Endothelial cell of umbilical vein (primary cell): ENCODE measurements around the gene CCL4. TPM values are rescaled to one million over a fixed set of nuclear protein-coding genes. Genes with fewer than 3 reads are reported as not detected.

Experiments used
- BruUV-seq: library from RNA; stranded (reverse); fragments of 400-500 nt; replicated peaks from 2 replicates; lab custom pipeline; 2021; lab: Mats Ljungman, UMichigan
- CTCF ChIA-PET: fragments of 300-600, 350-600 bp; sonication (Branson Sonifier 250); formaldehyde crosslinking; loops from one replicate; lab custom pipeline; 2021; ENCODE audit warnings: antibody characterized with exemption, inconsistent platforms; lab: Charles Lee
- POLR2A ChIA-PET: fragments of 300-600, 350-600 bp; sonication (Branson Sonifier 250); formaldehyde crosslinking; loops from one replicate; lab custom pipeline; 2021; ENCODE audit warnings: antibody characterized with exemption, inconsistent platforms; lab: Charles Lee
- DNase-seq: peaks from one replicate; pipeline ENCODE4 v3.0.0-alpha.2; 2011; ENCODE audit warnings: low read depth, low spot score
- FAIRE-seq: peaks from 2 replicates; lab custom pipeline; 2011; peaks lifted over from hg19 to GRCh38; lab: Jason Lieb, UNC
- H2AFZ ChIP-seq: 2 replicates; pipeline ENCODE4 v1.6.0; 2012; ENCODE audit warnings: low read depth, low read length, control low read depth, inconsistent platforms
- H3K27ac ChIP-seq: 2 replicates; pipeline ENCODE4 v1.5.1; 2011; ENCODE audit warnings: low read depth, mild to moderate bottlenecking, control low read depth, low read length, moderate library complexity; ENCODE audit not compliant: insufficient read depth
- H3K27me3 ChIP-seq, 2 experiments: 2 replicates each; pipeline versions ENCODE4 v1.6.0 to v1.6.1; 2011; ENCODE audit warnings: low read length in 2 of 2, mixed read lengths in 1 of 2; ENCODE audit not compliant: control insufficient read depth in 2 of 2, insufficient read depth in 2 of 2
- H3K36me3 ChIP-seq, 2 experiments: 2 replicates in 1 of 2; 3 replicates in 1 of 2; pipeline ENCODE4 v1.5.1; 2011; ENCODE audit warnings: low read length in 2 of 2, mild to moderate bottlenecking in 1 of 2, moderate library complexity in 1 of 2; ENCODE audit not compliant: control insufficient read depth in 2 of 2, insufficient read depth in 2 of 2; ENCODE audit errors: extremely low read depth in 1 of 2
- H3K4me1 ChIP-seq: 3 replicates; pipeline ENCODE4 v1.5.1; 2011; ENCODE audit warnings: mild to moderate bottlenecking, low read length; ENCODE audit not compliant: control insufficient read depth, insufficient read depth; ENCODE audit errors: extremely low read depth
- H3K4me2 ChIP-seq: 2 replicates; pipeline ENCODE4 v1.6.1; 2011; ENCODE audit warnings: low read length, control low read depth, mixed read lengths; ENCODE audit not compliant: insufficient read depth
- H3K4me3 ChIP-seq, 3 experiments: fragments of 200-600 bp in 1 of 3; sonication (generic), shearing (Covaris generic) in 1 of 3; replicated peaks in 1 of 3; 2 replicates each; pipeline ENCODE4 v1.5.1; 2011 to 2016; ENCODE audit warnings: control low read depth in 3 of 3, low read length in 3 of 3, mild to moderate bottlenecking in 2 of 3, inconsistent platforms in 1 of 3, low read depth in 1 of 3, moderate library complexity in 1 of 3; ENCODE audit not compliant: insufficient read depth in 1 of 3
- H3K79me2 ChIP-seq: 2 replicates; pipeline ENCODE4 v1.6.0; 2012; ENCODE audit warnings: low read length, inconsistent platforms; ENCODE audit not compliant: control insufficient read depth, insufficient read depth
- H3K9ac ChIP-seq: replicated peaks from 2 replicates; pipeline ENCODE3; 2011; ENCODE audit warnings: low read length, control low read depth; ENCODE audit not compliant: insufficient read depth; ENCODE audit errors: extremely low read depth
- H3K9me1 ChIP-seq: replicated peaks from 3 replicates; pipeline ENCODE4 v1.6.0; 2011; ENCODE audit warnings: mild to moderate bottlenecking, low read length; ENCODE audit not compliant: control insufficient read depth, insufficient read depth; ENCODE audit errors: extremely low read depth
- H3K9me3 ChIP-seq: replicated peaks from 2 replicates; pipeline ENCODE4 v1.5.1; 2012; ENCODE audit warnings: low read length, inconsistent platforms; ENCODE audit not compliant: control insufficient read depth, insufficient read depth
- H4K20me1 ChIP-seq: replicated peaks from 2 replicates; pipeline ENCODE3; 2011; ENCODE audit warnings: mild to moderate bottlenecking, low read length; ENCODE audit not compliant: control insufficient read depth, insufficient read depth; ENCODE audit errors: extremely low read depth
- CTCF ChIP-seq, 2 donors: IDR thresholded peaks; 1 replicate in 1 of 2; 2 replicates in 1 of 2; pipeline ENCODE4 v1.5.1; 2011; ENCODE audit warnings: low read length in 2 of 2, mild to moderate bottlenecking in 2 of 2, moderate library complexity in 2 of 2, control low read depth in 1 of 2, inconsistent platforms in 1 of 2, low read depth in 1 of 2; ENCODE audit not compliant: insufficient read depth in 1 of 2; ENCODE audit errors: extremely low read depth in 1 of 2
- EZH2 ChIP-seq: IDR thresholded peaks from 2 replicates; pipeline ENCODE4 v1.6.1; 2012; ENCODE audit warnings: borderline replicate concordance, low read depth, mild to moderate bottlenecking, moderate library complexity, low read length, inconsistent platforms; ENCODE audit not compliant: severe bottlenecking
- FOS ChIP-seq: IDR thresholded peaks from 2 replicates; pipeline ENCODE4 v1.6.1; 2011; ENCODE audit warnings: mild to moderate bottlenecking, low read length, moderate library complexity, borderline replicate concordance; ENCODE audit not compliant: insufficient read depth
- GATA2 ChIP-seq: IDR thresholded peaks from 2 replicates; pipeline ENCODE4 v1.7.0; 2011; ENCODE audit warnings: low read depth, mild to moderate bottlenecking, moderate library complexity, mixed read lengths, low read length; ENCODE audit not compliant: insufficient read length, insufficient read depth
- JUN ChIP-seq: IDR thresholded peaks from 2 replicates; pipeline ENCODE4 v1.6.1; 2011; ENCODE audit warnings: borderline replicate concordance, low read depth; ENCODE audit not compliant: insufficient read length, insufficient read depth
- MAX ChIP-seq: IDR thresholded peaks from 2 replicates; pipeline ENCODE4 v1.6.1; 2011; ENCODE audit not compliant: insufficient read depth, insufficient read length
- MYC ChIP-seq: IDR thresholded peaks from one replicate; pipeline ENCODE4 v1.6.1; 2011; ENCODE audit warnings: mild to moderate bottlenecking, low read depth, low read length
- POLR2A ChIP-seq: IDR thresholded peaks from 2 replicates; pipeline ENCODE4 v1.6.1; 2012; ENCODE audit warnings: low read depth, mild to moderate bottlenecking, control low read depth, low read length
- POLR2AphosphoS5 ChIP-seq: IDR thresholded peaks from 2 replicates; pipeline ENCODE4 v1.6.1; 2012; ENCODE audit warnings: low read depth, mild to moderate bottlenecking, control low read depth, low read length, moderate library complexity; ENCODE audit not compliant: insufficient read depth
- dilution Hi-C: fragments of 300-500 bp; cut with MboI; formaldehyde crosslinking; loops from one replicate; pipeline ENCODE4 v1.15.0; 2019; ENCODE audit warnings: low sequenced_read_pairs; ENCODE audit not compliant: extremely low pct_ligation_motif_present
- intact Hi-C: fragments of 100-400 bp; cut with micrococcal nuclease; formaldehyde crosslinking; loops from one replicate; pipeline ENCODE4 v1.10.0; 2022
- polyA plus RNA-seq, 4 experiments: library from polyadenylated mRNA; depleted of rRNA in 3 of 4; stranded (reverse) in 3 of 4; unstranded in 1 of 4; fragments of >200 nt; gene quantifications; 2 replicates each; pipeline versions ENCODE4 v1.2.1 to v1.2.3, GENCODE V29; 2011 to 2012; ENCODE audit warnings: missing spikeins in 1 of 4
- total RNA-seq: library from RNA; stranded (reverse); gene quantifications from 2 replicates; pipeline ENCODE4 v1.2.3, GENCODE V29; 2021

Gene CCL4
- total and polyA plus RNA-seq, 2 donors (not counting 3 experiments of a cell fraction or from before 2014, with no cell fraction given), result not detected

- Histone ChIP-seq H2AFZ (no peak overlapping the region), H3K27ac (no peak overlapping the region), H3K4me3 (no peak overlapping the region), H3K9me3 (no peaks in the 10 kb centered on the region), H3K9ac (no peak overlapping the region), H3K79me2 (no peaks in the 10 kb centered on the region), H4K20me1 (no peaks in the 10 kb centered on the region), H3K4me1 (no peaks in the 10 kb centered on the region), H3K9me1 (no peaks in the 10 kb centered on the region), H3K4me2 (no peak overlapping the region), H3K36me3 (no peaks in the 10 kb centered on the region), H3K27me3 (no peaks in the 10 kb centered on the region)
- POLR2A ChIA-PET, result no interaction called here
- dilution Hi-C loops, result no loop called here
- no TSS peak for BruUV-seq
- no peak for FAIRE-seq
- CTCF ChIA-PET, result interaction anchor here (0.9 to 11.3 kb wide), 2 partner anchors 17 to 95 kb away, joined by 3 to 467 read pairs; no protein-coding TSS in a partner anchor
- intact Hi-C loops, result no loop called here
- no peak for TF ChIP-seq POLR2AphosphoS5
- TF ChIP-seq MYC, result no peak
- no peak for TF ChIP-seq MAX
- TF ChIP-seq CTCF (IDR thresholded peaks at IDR 0.05; ENCODE audit: extremely low read depth in 1 of 2, insufficient read depth in 1 of 2, low read depth in 1 of 2, low read length in 2 of 2), result no peak
- no peak for TF ChIP-seq FOS
- no peak for TF ChIP-seq JUN
- TF ChIP-seq GATA2, result no peak
- TF ChIP-seq EZH2, result no peak
- no peak for TF ChIP-seq POLR2A
- no peak for DNase-seq
Measured at GRCh38 chr17:36068524-36068923, 35.1 kb upstream of the CCL4 start.
